Chondrocyte (in vitro differentiated cells): ENCODE results near the gene SLC22A3. TPM values are rescaled to one million over a fixed set of nuclear protein-coding genes. Genes with fewer than 3 reads are reported as not detected.
"Not testable (repeated sequence)": the region's sequence is repeated elsewhere in the genome, so short reads cannot be mapped to it uniquely, and the experiment has no call there.

ENCODE experiments used
- DNase-seq: peaks from one replicate; pipeline ENCODE4 v3.0.0; 2021; ENCODE audit warnings: mixed read lengths, low spot score
- H3K27ac Mint-ChIP-seq: one replicate; pipeline ENCODE4 v1.8.0; 2021; ENCODE audit warnings: mild to moderate bottlenecking, moderate library complexity, mixed read lengths; ENCODE audit not compliant: unreplicated experiment
- H3K27me3 Mint-ChIP-seq: 2 replicates; pipeline ENCODE4 v1.8.0; 2021; ENCODE audit warnings: low read depth, mixed read lengths
- H3K36me3 Mint-ChIP-seq: 2 replicates; pipeline ENCODE4 v1.8.0; 2021; ENCODE audit warnings: low read depth, mixed read lengths
- H3K4me1 Mint-ChIP-seq: 2 replicates; pipeline ENCODE4 v1.8.0; 2021; ENCODE audit warnings: low read depth, mild to moderate bottlenecking, mixed read lengths
- H3K4me3 Mint-ChIP-seq: one replicate; pipeline ENCODE4 v1.8.0; 2021; ENCODE audit warnings: mild to moderate bottlenecking, moderate library complexity, mixed read lengths; ENCODE audit not compliant: unreplicated experiment
- H3K9me3 Mint-ChIP-seq: 2 replicates; pipeline ENCODE4 v1.8.0; 2021; ENCODE audit warnings: low read depth, mixed read lengths
- CTCF ChIP-seq: fragments of 200-600 bp; sonication (generic); IDR thresholded peaks from 2 replicates; pipeline ENCODE4 v1.5.0; 2021; ENCODE audit warnings: antibody characterized with exemption, mild to moderate bottlenecking, moderate library complexity
- total RNA-seq: library from RNA; stranded (reverse); gene quantifications from 3 replicates; pipeline ENCODE4 v1.2.1, GENCODE V29; 2021

SLC22A3 gene
- total RNA-seq, 1 donor from 2014 or later: 1.6 TPM

DNA sequence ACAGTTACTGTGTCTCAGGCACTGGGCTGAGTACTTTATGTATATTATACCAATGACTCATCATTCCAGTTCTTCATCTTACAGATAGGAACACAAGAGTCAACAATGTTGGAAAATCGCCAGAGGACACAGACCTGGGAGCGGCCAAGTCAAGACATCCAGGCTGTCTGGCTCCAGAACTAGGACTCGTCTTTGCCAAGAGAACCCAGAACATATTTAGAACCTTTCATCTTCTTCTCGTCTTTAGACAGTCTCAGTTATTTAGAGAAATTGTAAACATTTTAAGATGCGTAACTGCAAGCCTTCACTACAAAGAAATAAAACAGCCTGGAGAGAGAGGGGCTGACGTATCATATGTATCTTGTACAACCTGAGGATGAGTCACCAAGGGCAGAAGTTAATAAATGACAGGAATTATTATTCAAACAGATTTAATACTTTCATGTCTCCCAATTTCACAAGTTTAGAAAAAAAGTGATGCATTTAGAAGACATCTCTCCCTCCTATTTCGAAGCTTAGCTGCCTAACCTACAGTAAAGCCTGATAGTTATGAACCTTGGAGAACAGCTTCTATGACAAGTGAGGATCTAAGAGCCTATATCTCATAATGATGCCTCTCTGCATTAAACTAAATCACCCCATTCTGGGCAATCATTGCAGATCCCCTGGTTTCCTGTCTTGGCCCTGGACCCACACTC is 43.4 kb downstream of the SLC22A3 start:
- no peak for TF ChIP-seq CTCF
- peaks cover 29% of the 10 kb centered on the region for H3K4me1 Mint-ChIP-seq
- no peaks in the 10 kb centered on the region for H3K27me3 Mint-ChIP-seq
- H3K36me3 Mint-ChIP-seq: no peaks in the 10 kb centered on the region
- no peak overlapping the region for H3K4me3 Mint-ChIP-seq
- H3K9me3 Mint-ChIP-seq: peaks cover 8% of the 10 kb centered on the region
- no peak overlapping the region for H3K27ac Mint-ChIP-seq
- DNase-seq: no peak

DNA sequence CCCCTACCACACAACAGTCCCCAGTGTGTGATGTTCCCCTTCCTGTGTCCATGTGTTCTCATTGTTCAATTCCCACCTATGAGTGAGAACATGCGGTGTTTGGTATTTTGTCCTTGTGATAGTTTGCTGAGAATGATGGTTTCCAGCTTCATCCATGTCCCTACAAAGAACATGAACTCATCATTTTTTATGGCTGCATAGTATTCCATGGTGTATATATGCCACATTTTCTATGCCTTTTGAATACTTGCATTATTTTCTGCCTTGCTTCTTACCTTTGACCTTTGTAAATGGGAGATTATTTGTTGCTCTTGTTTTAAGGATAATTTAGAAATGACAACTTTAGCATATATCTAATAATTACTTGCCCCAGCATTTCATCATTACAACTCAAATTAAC is 45.3 kb downstream of the SLC22A3 start:
- H3K27me3 Mint-ChIP-seq, H3K36me3 Mint-ChIP-seq, DNase-seq, H3K27ac Mint-ChIP-seq, H3K9me3 Mint-ChIP-seq, H3K4me3 Mint-ChIP-seq: not testable (repeated sequence)
- peaks cover 16% of the 10 kb centered on the region for H3K4me1 Mint-ChIP-seq

- TF ChIP-seq CTCF: no peak
- Mint-ChIP-seq H3K9me3 (peaks cover 10% of the 10 kb centered on the region), H3K4me1 (peaks cover 16% of the 10 kb centered on the region), H3K4me3 (no peak overlapping the region), H3K27ac (no peak overlapping the region), H3K27me3 (no peaks in the 10 kb centered on the region), H3K36me3 (peaks cover 2% of the 10 kb centered on the region)
- no peak for DNase-seq
Observed at GRCh38 chr6:160393891-160394653, 45.9 kb downstream of the SLC22A3 start.

GRCh38 chr6:160394654-160395035 is 46.5 kb downstream of the SLC22A3 start:
- DNase-seq: no peak
- Mint-ChIP-seq H3K4me1 (peaks cover 16% of the 10 kb centered on the region), H3K4me3 (no peak overlapping the region), H3K27ac (no peak overlapping the region), H3K36me3 (peaks cover 3% of the 10 kb centered on the region), H3K27me3 (no peaks in the 10 kb centered on the region), H3K9me3 (peaks cover 11% of the 10 kb centered on the region)
- TF ChIP-seq CTCF: no peak

DNA sequence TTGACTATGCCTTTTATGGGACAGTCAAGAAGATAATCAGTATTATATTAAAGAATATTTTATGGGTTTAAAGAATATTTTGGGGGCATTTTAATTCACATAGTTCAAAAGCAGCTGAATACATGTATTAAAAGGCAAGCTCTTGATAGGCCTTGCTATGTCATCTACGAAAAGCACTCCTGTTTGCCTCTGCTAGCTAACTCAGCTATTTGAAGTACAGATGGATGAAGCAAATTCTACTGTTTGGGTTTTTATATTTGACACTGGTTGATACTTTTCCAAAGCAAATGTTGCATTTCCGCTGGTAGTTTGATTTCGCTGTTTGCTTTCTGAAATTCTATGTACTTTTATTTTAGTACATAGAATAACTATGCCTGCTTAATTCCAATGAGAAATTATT is 47.0 kb downstream of the SLC22A3 start:
- Mint-ChIP-seq H3K9me3 (peaks cover 11% of the 10 kb centered on the region), H3K27me3 (no peaks in the 10 kb centered on the region)

More for the DNA sequence above, 47.0 kb downstream of the SLC22A3 start:
- no peak for TF ChIP-seq CTCF
- Mint-ChIP-seq H3K27ac (no peak overlapping the region), H3K36me3 (peaks cover 3% of the 10 kb centered on the region), H3K4me1 (peaks cover 16% of the 10 kb centered on the region), H3K4me3 (no peak overlapping the region)
- DNase-seq: no peak
